HepG2 (cell line): ENCODE measurements around the gene STK25. TPM values are rescaled to one million over a fixed set of nuclear protein-coding genes. Genes with fewer than 3 reads are reported as not detected.
A peak's percentile ranks its signal among the peaks of the same experiment; 100 is the strongest.

ENCODE experiments used
- ATAC-seq: fragments of 200-7000 bp; cut with Tn5 transposase; 3 replicates; pipeline ENCODE4 v1.9.1; 2020; ENCODE audit warnings: mild to moderate bottlenecking, moderate library complexity
- BruUV-seq: library from RNA; stranded (reverse); fragments of 400-500 nt; replicated peaks from 2 replicates; lab custom pipeline; 2021; lab: Mats Ljungman, UMichigan
- CTCF ChIA-PET: fragments of 300-600 bp; formaldehyde crosslinking; extraction: SDS; loops from one replicate; lab custom pipeline; 2021; ENCODE audit warnings: low total read pairs, inconsistent platforms, low intra/inter-chr PET ratio; lab: Yijun Ruan, JAX
- POLR2A ChIA-PET: fragments of 350-600 bp; sonication (Branson Sonifier 250); formaldehyde crosslinking; loops from one replicate; lab custom pipeline; 2020; ENCODE audit warnings: antibody characterized with exemption, inconsistent platforms; lab: Yijun Ruan, JAX
- DNase-seq: peaks from one replicate; pipeline ENCODE4 v3.0.0-alpha.2; 2015; ENCODE audit warnings: low spot score
- FAIRE-seq: peaks from 3 replicates; lab custom pipeline; 2011; peaks lifted over from hg19 to GRCh38; lab: Jason Lieb, UNC
- H2AFZ ChIP-seq: one replicate; pipeline ENCODE4 v1.6.1; 2011; ENCODE audit warnings: low read length, inconsistent platforms
- H3K27ac ChIP-seq: fragments of 300-600 bp; 3 replicates; pipeline ENCODE4 v1.8.0; 2011; ENCODE audit warnings: mixed run types, mild to moderate bottlenecking, mixed read lengths, low read length, inconsistent platforms; ENCODE audit not compliant: insufficient read depth; ENCODE audit errors: extremely low read length
- H3K27me3 ChIP-seq, 2 experiments: fragments of 200-600 bp in 1 of 2; 2 replicates in 1 of 2; 3 replicates in 1 of 2; pipeline versions ENCODE4 v1.6.0 to v1.8.0; 2011; ENCODE audit warnings: low read length in 2 of 2, mild to moderate bottlenecking in 2 of 2, moderate library complexity in 2 of 2, inconsistent platforms in 1 of 2; ENCODE audit not compliant: insufficient read depth in 2 of 2, control insufficient read depth in 1 of 2
- H3K36me3 ChIP-seq, 2 experiments: fragments of 200-600 bp in 1 of 2; replicated peaks in 1 of 2; 2 replicates in 1 of 2; 3 replicates in 1 of 2; pipeline versions ENCODE4 v1.5.1 to v1.8.0; 2011; ENCODE audit warnings: low read length in 2 of 2, inconsistent platforms in 1 of 2; ENCODE audit not compliant: insufficient read depth in 2 of 2, control insufficient read depth in 1 of 2
- H3K4me1 ChIP-seq: 2 replicates; pipeline ENCODE4 v1.5.1; 2012; ENCODE audit warnings: low read length, inconsistent platforms; ENCODE audit not compliant: insufficient read depth
- H3K4me2 ChIP-seq: 2 replicates; pipeline ENCODE4 v1.6.0; 2011; ENCODE audit warnings: low read depth, low read length, inconsistent platforms
- H3K4me3 ChIP-seq, 3 experiments: fragments of 200-600 bp in 1 of 3; sonication (generic), shearing (Covaris generic) in 1 of 3; replicated peaks in 1 of 3; 2 replicates each; pipeline ENCODE4 v1.5.1; 2011 to 2016; ENCODE audit warnings: low read length in 3 of 3, inconsistent platforms in 2 of 3, low read depth in 2 of 3, mild to moderate bottlenecking in 2 of 3, control low read depth in 1 of 3, mixed read lengths in 1 of 3; ENCODE audit not compliant: insufficient read depth in 1 of 3
- H3K79me2 ChIP-seq: one replicate; pipeline ENCODE4 v1.6.1; 2011; ENCODE audit warnings: low read length, inconsistent platforms; ENCODE audit not compliant: insufficient read depth
- H3K9ac ChIP-seq: 2 replicates; pipeline ENCODE4 v1.6.0; 2011; ENCODE audit warnings: mild to moderate bottlenecking, low read depth, low read length, inconsistent platforms; ENCODE audit not compliant: insufficient read depth
- H3K9me3 ChIP-seq: 2 replicates; pipeline ENCODE4 v1.5.1; 2012; ENCODE audit warnings: mild to moderate bottlenecking, low read length
- H4K20me1 ChIP-seq: 2 replicates; pipeline ENCODE4 v1.6.0; 2011; ENCODE audit warnings: inconsistent platforms, mild to moderate bottlenecking, low read length, moderate library complexity; ENCODE audit not compliant: insufficient read depth
- AGO2 ChIP-seq: fragments of 200-400 bp; formaldehyde crosslinking; optimal IDR thresholded peaks from 2 replicates; pipeline ENCODE3; 2017; ENCODE audit warnings: mild to moderate bottlenecking, low read depth, low read length, moderate library complexity
- AKAP8 ChIP-seq: sonication (generic); formaldehyde crosslinking; IDR thresholded peaks from 2 replicates; pipeline ENCODE4 v1.5.1; 2020; ENCODE audit warnings: mild to moderate bottlenecking, missing genetic modification reagents
- BRCA1 ChIP-seq: sonication (generic); formaldehyde crosslinking; IDR thresholded peaks from 2 replicates; pipeline ENCODE4 v1.4.0; 2020; ENCODE audit warnings: missing genetic modification reagents
- EED ChIP-seq: sonication (generic); formaldehyde crosslinking; IDR thresholded peaks from 2 replicates; pipeline ENCODE4 v1.5.0; 2020; ENCODE audit warnings: mild to moderate bottlenecking, missing genetic modification reagents
- KAT8 ChIP-seq: IDR thresholded peaks from 2 replicates; pipeline ENCODE4 v1.6.1; 2016; ENCODE audit warnings: missing genetic modification reagents, missing compliant biosample characterization
- NFIB ChIP-seq: sonication (generic); formaldehyde crosslinking; IDR thresholded peaks from 2 replicates; pipeline ENCODE4 v1.9.0; 2021; ENCODE audit warnings: missing genetic modification reagents, mild to moderate bottlenecking, borderline replicate concordance
- POLR2G ChIP-seq: fragments of 200-400 bp; formaldehyde crosslinking; IDR thresholded peaks from 2 replicates; pipeline ENCODE4 v1.6.1; 2018; ENCODE audit warnings: mild to moderate bottlenecking, low read depth, low read length, moderate library complexity
- RBFOX2 ChIP-seq: fragments of 200-400 bp; formaldehyde crosslinking; IDR thresholded peaks from 2 replicates; pipeline ENCODE4 v1.6.1; 2017; ENCODE audit warnings: low read depth, mild to moderate bottlenecking, low read length
- SP4 ChIP-seq: sonication (generic); formaldehyde crosslinking; IDR thresholded peaks from 2 replicates; pipeline ENCODE4 v1.8.1; 2023; ENCODE audit warnings: mild to moderate bottlenecking, missing genetic modification reagents
- SRSF1 ChIP-seq: fragments of 200-400 bp; formaldehyde crosslinking; optimal IDR thresholded peaks from 2 replicates; pipeline ENCODE3; 2017; ENCODE audit warnings: mild to moderate bottlenecking, low read depth, low read length, moderate library complexity
- TAF15 ChIP-seq: fragments of 200-400 bp; formaldehyde crosslinking; IDR thresholded peaks from one replicate; pipeline ENCODE4 v1.6.1; 2018; ENCODE audit warnings: mild to moderate bottlenecking, low read depth, low read length; ENCODE audit not compliant: poor library complexity, severe bottlenecking
- ZNF124 ChIP-seq: sonication (generic); formaldehyde crosslinking; IDR thresholded peaks from 2 replicates; pipeline ENCODE4 v1.4.0; 2020; ENCODE audit warnings: missing genetic modification reagents
- ZNF225 ChIP-seq: sonication (generic); formaldehyde crosslinking; IDR thresholded peaks from 2 replicates; pipeline ENCODE4 v1.4.0; 2020; ENCODE audit warnings: mild to moderate bottlenecking, missing genetic modification reagents
- ZNF468 ChIP-seq: sonication (generic); formaldehyde crosslinking; IDR thresholded peaks from 2 replicates; pipeline ENCODE4 v1.8.0; 2022; ENCODE audit warnings: mild to moderate bottlenecking, moderate library complexity, missing genetic modification reagents
- ZNF687 ChIP-seq: sonication (generic); formaldehyde crosslinking; IDR thresholded peaks from 2 replicates; pipeline ENCODE4 v1.5.1; 2020; ENCODE audit warnings: mild to moderate bottlenecking, missing genetic modification reagents, moderate library complexity
- ZNF883 ChIP-seq: sonication (generic); formaldehyde crosslinking; IDR thresholded peaks from 2 replicates; pipeline ENCODE4 v1.5.1; 2020; ENCODE audit warnings: mild to moderate bottlenecking, missing genetic modification reagents; ENCODE audit errors: not compliant biosample characterization
- WGBS: methylation state at CpG from one replicate; pipeline ENCODE4 v1.1.6; 2017; ENCODE audit warnings: low lambda C conversion rate; 5-methylcytosine and 5-hydroxymethylcytosine counted together
- in situ Hi-C: cut with HindIII; loops from 2 replicates; pipeline ENCODE4 v1.10.0; 2017; ENCODE audit warnings: low pct_unique_long_range_greater_than_20kb; ENCODE audit not compliant: extremely low pct_ligation_motif_present
- intact Hi-C: fragments of 100-400 bp; cut with micrococcal nuclease; formaldehyde crosslinking; loops from one replicate; pipeline ENCODE4 v1.10.0; 2022; ENCODE audit not compliant: unreplicated experiment
- polyA plus RNA-seq, 8 experiments: library from polyadenylated mRNA; depleted of rRNA in 3 of 8; stranded (reverse) in 7 of 8; unstranded in 1 of 8; fragments of >200 nt; fragmentation: Illumina TruSeq in 4 of 8; extraction: Trizol in 4 of 8; gene quantifications; 2 replicates each; pipeline versions ENCODE4 v1.2.1 to v1.2.3, GENCODE V29; 2011 to 2016; ENCODE audit warnings: low read depth in 4 of 8, missing spikeins in 1 of 8, mixed read lengths in 1 of 8; ENCODE audit not compliant: insufficient read depth in 1 of 8
- total RNA-seq, 5 experiments: library from RNA; depleted of rRNA; stranded (reverse); fragments of >200 nt; fragmentation: Illumina TruSeq; extraction: Trizol; gene quantifications; 2 replicates each; pipeline ENCODE4 v1.2.3, GENCODE V29; 2016; ENCODE audit warnings: low read depth in 1 of 5

STK25 gene
- total and polyA plus RNA-seq, 2 of the 13 experiments (the other 11 are each of a cell fraction or from before 2014, with no cell fraction given): 177 to 481 TPM

DNA sequence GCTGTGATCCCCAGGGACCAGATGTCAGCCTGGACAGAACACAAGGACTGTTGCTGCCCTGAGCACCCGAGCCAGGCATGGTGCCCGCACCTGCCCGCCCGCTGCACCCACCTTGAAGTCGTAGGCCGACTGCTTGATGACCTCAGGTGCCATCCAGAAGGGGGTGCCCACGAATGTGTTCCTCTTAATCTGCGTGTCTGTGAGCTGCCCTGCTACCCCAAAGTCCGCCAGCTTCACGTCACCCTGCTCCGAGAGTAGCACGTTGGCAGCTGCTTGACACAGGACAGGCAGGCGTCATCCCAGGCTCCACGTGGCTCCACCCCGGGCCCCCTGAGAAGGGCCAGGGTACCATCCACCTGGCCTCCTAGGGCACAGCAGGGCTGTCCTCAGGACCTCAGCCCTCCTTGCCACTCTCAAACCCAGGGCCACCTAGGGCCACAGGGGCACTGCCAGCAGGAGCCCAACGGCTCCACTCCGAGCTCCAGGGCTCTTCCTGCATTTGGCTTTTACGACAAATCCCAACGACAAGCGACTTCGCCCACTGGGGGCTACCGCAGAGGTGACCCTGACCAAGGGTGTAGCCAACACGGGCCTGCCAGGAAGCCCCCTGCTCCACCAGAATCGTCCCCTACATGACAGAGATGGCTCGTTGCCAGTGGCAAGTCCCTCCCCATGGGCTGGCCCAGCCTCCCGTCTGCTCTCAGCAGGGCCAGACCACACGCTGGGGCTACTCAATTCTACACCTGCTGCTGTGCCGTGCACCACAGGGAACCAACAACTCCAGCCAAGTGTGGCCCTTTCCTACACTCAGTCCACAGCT is 9.0 kb downstream of the STK25 start (continued):
- TF ChIP-seq ZNF225 (CRISPR knock-in tag): 0 out of 2 replicates have a peak, but pooled peaks have one; percentile 38

DNA sequence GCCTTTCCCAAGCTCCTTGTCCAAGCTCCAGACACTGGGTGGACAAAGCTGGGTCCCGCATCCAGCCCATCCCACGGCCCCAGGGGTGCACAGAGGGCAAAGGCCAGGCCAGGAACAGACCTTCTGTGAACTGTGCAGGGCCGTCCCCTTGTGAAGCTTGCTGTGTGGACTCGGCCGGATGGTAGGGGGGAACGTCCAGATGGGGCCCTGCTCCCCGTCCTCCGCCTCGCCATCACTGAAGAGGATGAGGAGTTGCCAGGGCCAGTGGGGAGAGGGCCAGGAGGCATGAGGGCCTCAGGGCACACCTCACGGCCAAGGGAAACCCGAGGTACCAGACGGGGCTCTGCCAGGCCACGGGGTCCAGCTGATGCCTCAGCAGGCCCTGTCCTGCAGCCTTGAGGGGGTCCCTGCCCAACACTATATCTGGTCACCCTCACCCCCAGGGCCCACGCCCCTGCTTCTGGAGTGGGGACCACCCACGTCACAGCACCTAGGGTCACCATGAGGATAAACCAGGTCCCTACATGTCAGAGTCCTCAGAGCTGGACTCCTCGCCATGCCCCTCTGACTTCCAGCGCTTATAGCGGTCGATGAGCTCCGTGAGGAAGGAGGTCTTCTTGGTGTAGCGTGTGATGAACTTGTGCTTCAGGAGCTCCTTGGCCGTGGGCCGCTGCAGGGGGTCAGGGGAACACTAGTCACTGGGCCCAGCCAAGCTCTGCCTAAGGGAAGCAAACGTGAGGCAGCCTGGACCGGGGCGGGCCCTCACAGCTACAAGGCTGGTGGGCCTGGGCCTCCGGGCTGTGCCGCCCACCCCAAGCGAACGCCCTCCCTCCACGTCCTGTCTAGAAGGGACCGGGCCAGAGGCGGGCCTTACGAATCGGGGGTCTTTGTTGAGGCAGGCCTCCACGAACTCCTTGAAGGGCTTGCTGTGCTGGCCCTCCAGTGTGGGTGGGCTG is 10.0 kb downstream of the STK25 start:
- ATAC-seq (no peak; the same call in 2 of the 3 replicates), FAIRE-seq (no peak), DNase-seq (no peak)
- Histone ChIP-seq H3K27me3 (no peaks in the 10 kb centered on the region), H3K36me3 (peaks cover 49 to 74% of the 10 kb centered on the region in 2 experiments), H3K9ac (no peak overlapping the region; the same call in 1 of the 2 replicates), H3K4me1 (no peaks in the 10 kb centered on the region), H4K20me1 (no peaks in the 10 kb centered on the region), H3K9me3 (no peaks in the 10 kb centered on the region), H3K4me3 (no peak overlapping the region), H3K79me2 (peaks cover 20% of the 10 kb centered on the region), H2AFZ (no peak overlapping the region), H3K27ac (no peak overlapping the region), H3K4me2 (no peak overlapping the region)
- in situ Hi-C loops: no loop called here
- BruUV-seq: no TSS peak
- intact Hi-C loops: no loop called here
- ChIA-PET CTCF (no interaction called here), POLR2A (interaction anchor here (0.5 kb wide), 2 partner anchors 12 to 76 kb away, joined by 3 to 4 read pairs; no protein-coding TSS in a partner anchor)
- WGBS: 97% methylated on average over 27 of the region's 36 CpGs
- TF ChIP-seq BRCA1 (CRISPR knock-in tag): no peak
- peak; percentile 76 for TF ChIP-seq EED
- TF ChIP-seq ZNF124 (CRISPR knock-in tag): no peak
- TF ChIP-seq NFIB (CRISPR knock-in tag): 0 out of 2 replicates have a peak, but pooled peaks have one; percentile 51
- peak; percentile 3 for TF ChIP-seq TAF15
- peak; percentile 70 for TF ChIP-seq AGO2
- no peak for TF ChIP-seq KAT8 (CRISPR knock-in tag)
- TF ChIP-seq ZNF687 (CRISPR knock-in tag): peak; percentile 35
- 0 out of 2 replicates have a peak, but pooled peaks have one; percentile 57 for TF ChIP-seq ZNF468 (CRISPR knock-in tag)
- peak; percentile 33 for TF ChIP-seq ZNF883 (CRISPR knock-in tag)
- peak; percentile 16; the same call in 1 of the 2 replicates for TF ChIP-seq SP4 (CRISPR knock-in tag)
- TF ChIP-seq AKAP8: peak; percentile 5; the same call in 1 of the 2 replicates
- TF ChIP-seq SRSF1: peak; percentile 14
- 0 out of 2 replicates have a peak, but pooled peaks have one; percentile 13 for TF ChIP-seq RBFOX2
- TF ChIP-seq POLR2G: 0 out of 2 replicates have a peak, but pooled peaks have one; percentile 18
